COR-L47 (cell line): ENCODE results near the gene NBEA.

ENCODE experiments used
- DNase-seq: peaks from one replicate; lab custom pipeline; 2025; lab: John Stamatoyannopoulos, UW

NBEA gene

GRCh38 chr13:35165205-35165604, 223.1 kb downstream of the NBEA start:
- DNase-seq: no peak

- no peak for DNase-seq
Measured at GRCh38 chr13:35179494-35179893, 237.4 kb downstream of the NBEA start.

- DNase-seq: no peak
Measured at GRCh38 chr13:35179920-35180663, 238.0 kb downstream of the NBEA start.

GRCh38 chr13:35190241-35190640, 248.2 kb downstream of the NBEA start:
- DNase-seq: no peak

GRCh38 chr13:35191883-35192282, 249.8 kb downstream of the NBEA start:
- DNase-seq: no peak

- peak; percentile 3 for DNase-seq
Measured at GRCh38 chr13:35198613-35199200, 256.6 kb downstream of the NBEA start.

GRCh38 chr13:35208587-35208986, 266.5 kb downstream of the NBEA start:
- no peak for DNase-seq

GRCh38 chr13:35210261-35210660, 268.2 kb downstream of the NBEA start:
- DNase-seq: peak; percentile 9

- no peak for DNase-seq
Measured at GRCh38 chr13:35211949-35212348, 269.9 kb downstream of the NBEA start.

GRCh38 chr13:35213911-35214310, 271.8 kb downstream of the NBEA start:
- DNase-seq: no peak

GRCh38 chr13:35216131-35216530, 274.1 kb downstream of the NBEA start:
- DNase-seq: no peak

GRCh38 chr13:35219021-35219420, 277.0 kb downstream of the NBEA start:
- no peak for DNase-seq

GRCh38 chr13:35225159-35225558, 283.1 kb downstream of the NBEA start:
- DNase-seq: no peak

GRCh38 chr13:35225582-35225981, 283.5 kb downstream of the NBEA start:
- DNase-seq: no peak

- DNase-seq: no peak
Measured at GRCh38 chr13:35228536-35228935, 286.5 kb downstream of the NBEA start.

GRCh38 chr13:35231426-35231825, 289.4 kb downstream of the NBEA start:
- no peak for DNase-seq

- no peak for DNase-seq
Measured at GRCh38 chr13:35238274-35238673, 296.2 kb downstream of the NBEA start.

- DNase-seq: no peak
Measured at GRCh38 chr13:35252536-35253205, 310.6 kb downstream of the NBEA start.

- no peak for DNase-seq
Measured at GRCh38 chr13:35255241-35255640, 313.2 kb downstream of the NBEA start.

- DNase-seq: no peak
Measured at GRCh38 chr13:35256459-35257148, 314.5 kb downstream of the NBEA start.

GRCh38 chr13:35260316-35260715, 318.2 kb downstream of the NBEA start:
- DNase-seq: no peak

GRCh38 chr13:35266412-35266811, 324.3 kb downstream of the NBEA start:
- no peak for DNase-seq

- no peak for DNase-seq
Measured at GRCh38 chr13:35278917-35279316, 336.8 kb downstream of the NBEA start.
